ENCODE results near the gene SEBOX.

Gene SEBOX

GRCh38 chr17:28370035-28370743 is 5.2 kb upstream of the SEBOX start, which contains the start of gene VTN:
Gene VTN, minus strand, starts transcription at chr17:28370307. Its CDS starts 104 bp downstream, at chr17:28370203.
- Histone ChIP-seq H3K4me1 (ENCODE audit: insufficient read depth, low read length, severe bottlenecking) (peaks cover 15% of the 10 kb centered on the region), H3K36me3 (ENCODE audit: insufficient read depth, low read length) (no peaks in the 10 kb centered on the region), H3F3A (ENCODE audit: insufficient read depth, low read length) (no peaks in the 10 kb centered on the region; the same call in 1 of the 2 replicates), H3K79me2 (ENCODE audit: insufficient read depth, low read length) (no peaks in the 10 kb centered on the region), H3K9ac (ENCODE audit: low read length) (no peak within 1 kb of the TSS), H3K9me2 (ENCODE audit: low read depth, low read length) (no peaks in the 10 kb centered on the region), H3K9me3 (ENCODE audit: low read length) (no peaks in the 10 kb centered on the region), H3K27me3 (ENCODE audit: insufficient read depth, low read length) (peaks cover 4% of the 10 kb centered on the region; the same call in 1 of the 2 replicates), H4K20me1 (ENCODE audit: insufficient read depth, low read length) (no peaks in the 10 kb centered on the region), H3K4me2 (ENCODE audit: low read length) (peak within 1 kb of the TSS; percentile 69), H3K4me3 (ENCODE audit: low read depth, low read length, poor library complexity, severe bottlenecking) (peak within 1 kb of the TSS; percentile 59), H2AFZ (ENCODE audit: low read length) (no peak within 1 kb of the TSS), H3K27ac (ENCODE audit: low read depth, low read length, poor library complexity, severe bottlenecking) (no peak within 1 kb of the TSS)
- TF ChIP-seq, protein P1, sequence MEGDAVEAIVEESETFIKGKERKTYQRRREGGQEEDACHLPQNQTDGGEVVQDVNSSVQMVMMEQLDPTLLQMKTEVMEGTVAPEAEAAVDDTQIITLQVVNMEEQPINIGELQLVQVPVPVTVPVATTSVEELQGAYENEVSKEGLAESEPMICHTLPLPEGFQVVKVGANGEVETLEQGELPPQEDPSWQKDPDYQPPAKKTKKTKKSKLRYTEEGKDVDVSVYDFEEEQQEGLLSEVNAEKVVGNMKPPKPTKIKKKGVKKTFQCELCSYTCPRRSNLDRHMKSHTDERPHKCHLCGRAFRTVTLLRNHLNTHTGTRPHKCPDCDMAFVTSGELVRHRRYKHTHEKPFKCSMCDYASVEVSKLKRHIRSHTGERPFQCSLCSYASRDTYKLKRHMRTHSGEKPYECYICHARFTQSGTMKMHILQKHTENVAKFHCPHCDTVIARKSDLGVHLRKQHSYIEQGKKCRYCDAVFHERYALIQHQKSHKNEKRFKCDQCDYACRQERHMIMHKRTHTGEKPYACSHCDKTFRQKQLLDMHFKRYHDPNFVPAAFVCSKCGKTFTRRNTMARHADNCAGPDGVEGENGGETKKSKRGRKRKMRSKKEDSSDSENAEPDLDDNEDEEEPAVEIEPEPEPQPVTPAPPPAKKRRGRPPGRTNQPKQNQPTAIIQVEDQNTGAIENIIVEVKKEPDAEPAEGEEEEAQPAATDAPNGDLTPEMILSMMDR (IDR thresholded peaks at IDR 0.05; ENCODE audit: low read length) = no peak
- TF ChIP-seq EZH2 (IDR thresholded peaks at IDR 0.05; ENCODE audit: borderline replicate concordance, low read length) = no peak

GRCh38 chr17:28369684-28370034 is 4.7 kb upstream of the SEBOX start:
- Histone ChIP-seq H3K4me1 (ENCODE audit: insufficient read depth, low read length, severe bottlenecking) (peaks cover 15% of the 10 kb centered on the region), H3K27ac (ENCODE audit: low read depth, low read length, poor library complexity, severe bottlenecking) (no peak overlapping the region), H3K36me3 (ENCODE audit: insufficient read depth, low read length) (no peaks in the 10 kb centered on the region), H3K9me2 (ENCODE audit: low read depth, low read length) (no peaks in the 10 kb centered on the region), H3F3A (ENCODE audit: insufficient read depth, low read length) (no peaks in the 10 kb centered on the region; the same call in 1 of the 2 replicates), H4K20me1 (ENCODE audit: insufficient read depth, low read length) (no peaks in the 10 kb centered on the region), H3K4me2 (ENCODE audit: low read length) (no peak overlapping the region), H3K4me3 (ENCODE audit: low read depth, low read length, poor library complexity, severe bottlenecking) (no peak overlapping the region), H3K27me3 (ENCODE audit: insufficient read depth, low read length) (peaks cover 4% of the 10 kb centered on the region; the same call in 1 of the 2 replicates), H3K9ac (ENCODE audit: low read length) (no peak overlapping the region), H3K79me2 (ENCODE audit: insufficient read depth, low read length) (no peaks in the 10 kb centered on the region), H3K9me3 (ENCODE audit: low read length) (no peaks in the 10 kb centered on the region), H2AFZ (ENCODE audit: low read length) (no peak overlapping the region)
- no peak for TF ChIP-seq EZH2 (IDR thresholded peaks at IDR 0.05; ENCODE audit: borderline replicate concordance, low read length)
- TF ChIP-seq, protein P1 (IDR thresholded peaks at IDR 0.05; ENCODE audit: low read length) = no peak

GRCh38 chr17:28368915-28369683 is 4.1 kb upstream of the SEBOX start:
- Histone ChIP-seq H3K79me2 (ENCODE audit: insufficient read depth, low read length) (no peaks in the 10 kb centered on the region), H3K4me1 (ENCODE audit: insufficient read depth, low read length, severe bottlenecking) (peaks cover 15% of the 10 kb centered on the region), H3K9me2 (ENCODE audit: low read depth, low read length) (no peaks in the 10 kb centered on the region), H4K20me1 (ENCODE audit: insufficient read depth, low read length) (no peaks in the 10 kb centered on the region), H3K9me3 (ENCODE audit: low read length) (no peaks in the 10 kb centered on the region), H3K36me3 (ENCODE audit: insufficient read depth, low read length) (no peaks in the 10 kb centered on the region; the same call in 1 of the 2 replicates), H3K27me3 (ENCODE audit: insufficient read depth, low read length) (peaks cover 4% of the 10 kb centered on the region; the same call in 1 of the 2 replicates), H3K27ac (ENCODE audit: low read depth, low read length, poor library complexity, severe bottlenecking) (no peak overlapping the region), H2AFZ (ENCODE audit: low read length) (no peak overlapping the region), H3K4me2 (ENCODE audit: low read length) (no peak overlapping the region), H3K4me3 (ENCODE audit: low read depth, low read length, poor library complexity, severe bottlenecking) (no peak overlapping the region), H3K9ac (ENCODE audit: low read length) (no peak overlapping the region), H3F3A (ENCODE audit: insufficient read depth, low read length) (no peaks in the 10 kb centered on the region; the same call in 1 of the 2 replicates)
- TF ChIP-seq, protein P1 (IDR thresholded peaks at IDR 0.05; ENCODE audit: low read length) = no peak
- no peak for TF ChIP-seq EZH2 (IDR thresholded peaks at IDR 0.05; ENCODE audit: borderline replicate concordance, low read length)
